Activated CD4-positive, alpha-beta T cell treated with anti-CD3 and anti-CD28 coated beads, Interleukin-2, amount 50 U/mL, for 4 hours (primary cell): Measurements from ENCODE around the gene SNCB.
"Not testable (repeated sequence)": the region's sequence is repeated elsewhere in the genome, so short reads cannot be mapped to it uniquely, and the experiment has no call there.

Experiments used
- DNase-seq, 2 experiments: peaks; one replicate each; pipeline ENCODE4 v3.0.0-alpha.2; 2020

The SNCB gene

GRCh38 chr5:176596689-176597416 is 33.5 kb downstream of the SNCB start:
- DNase-seq, result peak; percentile 63 to 70

GRCh38 chr5:176596069-176596644 is 34.2 kb downstream of the SNCB start:
- no peak for DNase-seq

GRCh38 chr5:176595386-176595943 is 34.9 kb downstream of the SNCB start:
- DNase-seq, result no peak

- DNase-seq, result no peak
These were observed 35.8 kb downstream of the SNCB start for GRCh38 chr5:176594554-176594953.

GRCh38 chr5:176593273-176593869 is 37.0 kb downstream of the SNCB start:
- no peak for DNase-seq

- no peak for DNase-seq
These were observed 37.8 kb downstream of the SNCB start for GRCh38 chr5:176592573-176592972.

GRCh38 chr5:176591667-176592066 is 38.7 kb downstream of the SNCB start:
- not testable (repeated sequence) for DNase-seq

- DNase-seq, result no peak
These were observed 40.2 kb downstream of the SNCB start for GRCh38 chr5:176590035-176590717.

- no peak for DNase-seq
These were observed 41.1 kb downstream of the SNCB start for GRCh38 chr5:176589039-176589769.

GRCh38 chr5:176588297-176588696 is 42.0 kb downstream of the SNCB start:
- no peak for DNase-seq

- DNase-seq, result no peak
These were observed 42.9 kb downstream of the SNCB start for GRCh38 chr5:176587398-176587797.

- DNase-seq, result no peak
These were observed 47.3 kb downstream of the SNCB start for GRCh38 chr5:176583076-176583475.

- DNase-seq, result no peak
These were observed 49.0 kb downstream of the SNCB start for GRCh38 chr5:176581361-176581760.

- no peak for DNase-seq
These were observed 51.0 kb downstream of the SNCB start for GRCh38 chr5:176579323-176579722.

- DNase-seq, result peak; percentile 26 to 28
These were observed 51.9 kb downstream of the SNCB start for GRCh38 chr5:176578391-176578808.

GRCh38 chr5:176577312-176578176 is 52.8 kb downstream of the SNCB start:
- DNase-seq, result no peak

GRCh38 chr5:176575488-176576422 is 54.6 kb downstream of the SNCB start:
- no peak for DNase-seq

GRCh38 chr5:176575066-176575465 is 55.3 kb downstream of the SNCB start:
- DNase-seq, result no peak

- DNase-seq, result no peak
These were observed 56.1 kb downstream of the SNCB start for GRCh38 chr5:176574297-176574591.

GRCh38 chr5:176573564-176574296 is 56.6 kb downstream of the SNCB start:
- DNase-seq, result peak; percentile 73 to 78
